ENCODE results near the gene ATP5F1C.

The ATP5F1C gene

DNA sequence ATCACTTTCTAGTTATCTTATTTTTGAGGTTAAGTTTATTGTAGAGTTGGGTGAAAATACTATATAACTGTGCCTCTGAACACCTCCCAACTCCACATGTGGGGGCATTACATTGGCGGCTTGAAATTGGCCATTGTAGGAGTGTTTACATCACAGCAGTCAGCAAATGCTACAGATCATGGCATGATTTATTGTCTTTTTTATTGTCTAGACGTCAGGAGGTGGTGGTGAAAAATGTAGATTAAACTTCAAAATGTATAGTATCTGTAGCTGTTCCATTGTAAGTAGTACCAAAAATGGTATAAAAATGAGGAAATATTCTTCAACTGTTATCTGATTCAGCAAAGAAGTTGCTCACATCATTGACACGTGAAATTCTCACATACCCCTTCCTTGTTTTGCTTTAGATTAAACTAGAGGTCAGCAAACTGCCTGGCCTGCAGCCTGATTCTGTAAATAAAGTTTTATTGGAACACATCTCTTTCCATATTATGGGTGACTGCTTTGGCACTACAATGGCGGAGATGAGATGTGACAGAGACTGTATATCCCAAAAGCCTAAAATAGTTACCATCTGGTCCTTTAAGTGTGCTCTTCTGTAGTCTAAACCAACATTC lies 65.4 kb downstream of the ATP5F1C start:
- DNase-seq = no peak

GRCh38 chr10:7853890-7854289 lies 65.9 kb downstream of the ATP5F1C start:
- no peak for DNase-seq

DNA sequence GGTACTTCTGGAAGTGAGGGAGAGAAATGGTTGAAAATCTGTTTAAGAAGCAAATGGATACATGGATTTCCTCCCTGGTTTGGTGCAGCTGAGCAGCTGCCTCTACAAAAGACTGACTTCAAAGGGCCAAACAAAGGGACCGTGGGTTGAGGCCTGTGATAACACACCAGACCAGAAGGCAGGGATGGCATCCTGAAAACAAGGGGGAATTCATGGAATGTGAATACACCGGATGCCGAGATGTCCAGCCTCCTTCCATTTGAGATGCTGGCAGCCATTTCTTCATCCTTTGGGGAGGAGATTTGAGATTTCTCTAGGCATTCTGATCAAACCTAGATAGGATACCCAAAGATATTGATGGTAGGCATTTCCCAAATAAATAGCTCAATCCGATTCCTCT lies 67.2 kb downstream of the ATP5F1C start:
- DNase-seq = no peak

- no peak for DNase-seq
These were observed 68.7 kb downstream of the ATP5F1C start for GRCh38 chr10:7856678-7857077.

GRCh38 chr10:7857262-7857661 lies 69.3 kb downstream of the ATP5F1C start:
- DNase-seq = no peak
